DOHH2 (cell line): ENCODE measurements around the gene CCN6.

Experiments
- H3F3A ChIP-seq: fragments of 200-600 bp; sonication (generic), shearing (Covaris generic); 2 replicates; pipeline ENCODE4 v1.6.0; 2016; ENCODE audit warnings: antibody characterized with exemption, mild to moderate bottlenecking; ENCODE audit not compliant: control insufficient read depth, insufficient read depth
- H3K27ac ChIP-seq: fragments of 200-600 bp; sonication (generic); 2 replicates; pipeline ENCODE4 v1.5.1; 2014; ENCODE audit warnings: low read depth, mild to moderate bottlenecking, low read length, moderate library complexity
- H3K27me3 ChIP-seq: fragments of 200-600 bp; sonication (generic); 2 replicates; pipeline ENCODE4 v1.6.1; 2014; ENCODE audit warnings: mild to moderate bottlenecking, low read length, mixed read lengths; ENCODE audit not compliant: control insufficient read depth
- H3K36me3 ChIP-seq: fragments of 200-600 bp; sonication (generic); 2 replicates; pipeline ENCODE4 v1.6.1; 2014; ENCODE audit warnings: mild to moderate bottlenecking, low read length, moderate library complexity, mixed read lengths; ENCODE audit not compliant: control insufficient read depth
- H3K4me1 ChIP-seq: fragments of 200-600 bp; sonication (generic); 2 replicates; pipeline ENCODE4 v1.6.1; 2014; ENCODE audit warnings: mild to moderate bottlenecking, low read length, mixed read lengths; ENCODE audit not compliant: control insufficient read depth
- H3K4me2 ChIP-seq: fragments of 200-600 bp; sonication (generic); 2 replicates; pipeline ENCODE4 v1.6.0; 2014; ENCODE audit warnings: mild to moderate bottlenecking, low read length, moderate library complexity
- H3K4me3 ChIP-seq: fragments of 200-600 bp; sonication (generic); 2 replicates; pipeline ENCODE4 v1.5.1; 2014; ENCODE audit warnings: mild to moderate bottlenecking, low read length, mixed read lengths
- H3K79me2 ChIP-seq: fragments of 200-600 bp; sonication (generic); 2 replicates; pipeline ENCODE4 v1.6.1; 2014; ENCODE audit warnings: mild to moderate bottlenecking, low read length, mixed read lengths; ENCODE audit not compliant: control insufficient read depth
- H3K9me2 ChIP-seq: fragments of 200-600 bp; sonication (generic); replicated peaks from 2 replicates; pipeline ENCODE4 v1.6.1; 2014; ENCODE audit warnings: mild to moderate bottlenecking, low read length, mixed read lengths; ENCODE audit not compliant: control insufficient read depth
- H3K9me3 ChIP-seq: fragments of 200-600 bp; sonication (generic); 2 replicates; pipeline ENCODE4 v1.6.1; 2014; ENCODE audit warnings: antibody characterized with exemption, low read length, mixed read lengths; ENCODE audit not compliant: control insufficient read depth, insufficient read depth
- H4K20me1 ChIP-seq: fragments of 200-600 bp; sonication (generic); 2 replicates; pipeline ENCODE4 v1.6.0; 2014; ENCODE audit warnings: low read depth, mild to moderate bottlenecking, antibody characterized with exemption, low read length, moderate library complexity; ENCODE audit not compliant: control insufficient read depth, insufficient read depth
- EZH2phosphoT487 ChIP-seq: fragments of 200-600 bp; sonication (generic); IDR thresholded peaks from 2 replicates; pipeline ENCODE4 v1.6.1; 2017; ENCODE audit warnings: borderline replicate concordance, mild to moderate bottlenecking, antibody characterized with exemption, low read length, moderate library complexity, mixed read lengths
- TF ChIP-seq, protein P1 (sequence below): fragments of 200-600 bp; sonication (generic); IDR thresholded peaks from one replicate; pipeline ENCODE4 v1.5.1; 2014; ENCODE audit warnings: antibody characterized with exemption, mild to moderate bottlenecking, low read depth, low read length; ENCODE audit not compliant: poor library complexity, severe bottlenecking

The CCN6 gene

DNA sequence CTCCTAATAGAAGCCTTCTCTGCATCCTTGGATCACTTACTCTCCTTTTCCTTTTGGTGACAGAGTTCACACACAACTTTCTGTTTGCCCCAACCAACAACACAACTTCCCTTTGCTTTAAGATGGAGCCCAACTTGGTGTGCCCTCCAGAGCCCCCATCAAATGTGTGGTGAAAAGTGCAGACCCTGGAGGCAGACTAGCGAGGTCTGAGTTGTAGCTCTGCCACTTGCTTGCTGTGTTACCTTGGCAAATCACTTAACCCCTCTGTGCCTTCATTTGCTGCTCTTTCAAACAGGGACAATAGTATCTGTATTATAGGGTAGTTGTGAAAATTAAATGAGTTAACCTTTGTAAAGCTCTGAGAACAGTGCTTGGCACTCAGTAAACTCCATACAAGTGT is 34.3 kb upstream of the CCN6 start:
- Histone ChIP-seq H3K79me2 (no peaks in the 10 kb centered on the region), H3K4me1 (no peaks in the 10 kb centered on the region), H3K27me3 (peaks cover 31% of the 10 kb centered on the region), H3K4me2 (no peak overlapping the region), H3K9me2 (no peaks in the 10 kb centered on the region), H4K20me1 (no peaks in the 10 kb centered on the region), H3K4me3 (no peak overlapping the region), H3K27ac (no peak overlapping the region), H3K36me3 (no peaks in the 10 kb centered on the region), H3K9me3 (no peaks in the 10 kb centered on the region), H3F3A (no peaks in the 10 kb centered on the region)
- TF ChIP-seq EZH2phosphoT487: no peak
- TF ChIP-seq, protein P1, sequence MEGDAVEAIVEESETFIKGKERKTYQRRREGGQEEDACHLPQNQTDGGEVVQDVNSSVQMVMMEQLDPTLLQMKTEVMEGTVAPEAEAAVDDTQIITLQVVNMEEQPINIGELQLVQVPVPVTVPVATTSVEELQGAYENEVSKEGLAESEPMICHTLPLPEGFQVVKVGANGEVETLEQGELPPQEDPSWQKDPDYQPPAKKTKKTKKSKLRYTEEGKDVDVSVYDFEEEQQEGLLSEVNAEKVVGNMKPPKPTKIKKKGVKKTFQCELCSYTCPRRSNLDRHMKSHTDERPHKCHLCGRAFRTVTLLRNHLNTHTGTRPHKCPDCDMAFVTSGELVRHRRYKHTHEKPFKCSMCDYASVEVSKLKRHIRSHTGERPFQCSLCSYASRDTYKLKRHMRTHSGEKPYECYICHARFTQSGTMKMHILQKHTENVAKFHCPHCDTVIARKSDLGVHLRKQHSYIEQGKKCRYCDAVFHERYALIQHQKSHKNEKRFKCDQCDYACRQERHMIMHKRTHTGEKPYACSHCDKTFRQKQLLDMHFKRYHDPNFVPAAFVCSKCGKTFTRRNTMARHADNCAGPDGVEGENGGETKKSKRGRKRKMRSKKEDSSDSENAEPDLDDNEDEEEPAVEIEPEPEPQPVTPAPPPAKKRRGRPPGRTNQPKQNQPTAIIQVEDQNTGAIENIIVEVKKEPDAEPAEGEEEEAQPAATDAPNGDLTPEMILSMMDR: no peak

GRCh38 chr6:112021691-112022310 is 32.1 kb upstream of the CCN6 start:
- H3K27me3 ChIP-seq: peaks cover 27% of the 10 kb centered on the region
- H3K9me3 ChIP-seq: no peaks in the 10 kb centered on the region
- H3K4me1 ChIP-seq: no peaks in the 10 kb centered on the region
- H3F3A ChIP-seq: no peaks in the 10 kb centered on the region
- H3K27ac ChIP-seq: no peak overlapping the region
- no peaks in the 10 kb centered on the region for H4K20me1 ChIP-seq
- H3K79me2 ChIP-seq: no peaks in the 10 kb centered on the region
- no peak for TF ChIP-seq EZH2phosphoT487
- TF ChIP-seq, protein P1: no peak
- H3K4me3 ChIP-seq: no peak overlapping the region
- no peaks in the 10 kb centered on the region for H3K36me3 ChIP-seq
- no peak overlapping the region for H3K4me2 ChIP-seq
- no peaks in the 10 kb centered on the region for H3K9me2 ChIP-seq

- Histone ChIP-seq H3K4me2 (no peak overlapping the region), H3K27ac (no peak overlapping the region), H3K79me2 (no peaks in the 10 kb centered on the region), H3K4me3 (no peak overlapping the region), H4K20me1 (no peaks in the 10 kb centered on the region), H3K4me1 (peaks cover 2% of the 10 kb centered on the region), H3K9me2 (no peaks in the 10 kb centered on the region), H3K36me3 (no peaks in the 10 kb centered on the region), H3F3A (no peaks in the 10 kb centered on the region), H3K9me3 (no peaks in the 10 kb centered on the region), H3K27me3 (peaks cover 27% of the 10 kb centered on the region)
- TF ChIP-seq, protein P1: no peak
- no peak for TF ChIP-seq EZH2phosphoT487
Observed at GRCh38 chr6:112022749-112023148, 31.2 kb upstream of the CCN6 start.
